ENCODE data around the gene TMEM50B. TPM values are rescaled to one million over a fixed set of nuclear protein-coding genes. Genes with fewer than 3 reads are reported as not detected.
"Not testable (repeated sequence)": the region's sequence is repeated elsewhere in the genome, so short reads cannot be mapped to it uniquely, and the experiment has no call there.

TMEM50B gene
- total RNA-seq, 4 donors from 2014 or later: 77.7 to 155 (median 146) TPM

- DNase-seq (ENCODE audit: low spot score in 2 of 2): no peak
- Histone ChIP-seq H3K36me3 (peaks cover 0 to 65% (median 19%) of the 10 kb centered on the region in 3 donors), H3K9me3 (no peaks in the 10 kb centered on the region), H3K27ac (peak overlapping the region in 3 of 4 donors; percentile 20 to 62 (median 21)), H3K27me3 (no peaks in the 10 kb centered on the region), H3K4me1 (peaks cover 0 to 70% (median 32%) of the 10 kb centered on the region in 4 donors), H3K4me3 (no peak overlapping the region)
- TF ChIP-seq EP300 (IDR thresholded peaks at IDR 0.05) (no peak), CTCF (IDR thresholded peaks at IDR 0.05) (no peak), POLR2A (IDR thresholded peaks at IDR 0.05) (no peak)
- WGBS, 2 donors: 57 to 71% methylated on average over 9 of the region's 9 CpGs
These were observed 66.8 kb downstream of the TMEM50B start for GRCh38 chr21:33412832-33413519.

GRCh38 chr21:33412439-33412831, 67.3 kb downstream of the TMEM50B start:
- Histone ChIP-seq H3K27ac (peak overlapping the region in 3 of 4 donors; percentile 20 to 62 (median 21)), H3K36me3 (peaks cover 0 to 59% (median 19%) of the 10 kb centered on the region in 3 donors), H3K4me1 (peaks cover 0 to 71% (median 32%) of the 10 kb centered on the region in 4 donors)
- not testable (repeated sequence) for H3K27me3 ChIP-seq; DNase-seq (ENCODE audit: low spot score in 2 of 2); H3K9me3 ChIP-seq; H3K4me3 ChIP-seq
- WGBS, 2 donors: 90 to 93% methylated on average over 12 of the region's 12 CpGs

- H3K4me3 ChIP-seq: no peak overlapping the region
- H3K36me3 ChIP-seq: peaks cover 0 to 55% (median 18%) of the 10 kb centered on the region in 3 donors
- peak overlapping the region in 3 of 4 donors; percentile 20 to 62 (median 21) for H3K27ac ChIP-seq
- H3K9me3 ChIP-seq: no peaks in the 10 kb centered on the region
- TF ChIP-seq EP300 (IDR thresholded peaks at IDR 0.05) (no peak), CTCF (IDR thresholded peaks at IDR 0.05) (no peak), POLR2A (IDR thresholded peaks at IDR 0.05) (no peak)
- DNase-seq (ENCODE audit: low spot score in 2 of 2): no peak
- 69 to 76% methylated on average over 8 of the region's 8 CpGs for whole genome bisulfite sequencing, 2 donors
- no peaks in the 10 kb centered on the region for H3K27me3 ChIP-seq
- H3K4me1 ChIP-seq: peaks cover 0 to 76% (median 34%) of the 10 kb centered on the region in 4 donors
These were observed 67.8 kb downstream of the TMEM50B start for GRCh38 chr21:33411949-33412430.

- WGBS, 2 donors: 48 to 50% methylated on average over 5 of the region's 5 CpGs
- H3K9me3 ChIP-seq: no peaks in the 10 kb centered on the region
- H3K4me3 ChIP-seq: peak overlapping the region in 3 of 4 donors; percentile 3 to 93 (median 82)
- no peak for DNase-seq (ENCODE audit: low spot score in 2 of 2)
- H3K36me3 ChIP-seq: peaks cover 0 to 11% (median 0%) of the 10 kb centered on the region in 3 donors
- no peaks in the 10 kb centered on the region for H3K27me3 ChIP-seq
- TF ChIP-seq CTCF (IDR thresholded peaks at IDR 0.05): no peak
- H3K27ac ChIP-seq: peak overlapping the region; percentile 92 to 100 (median 98)
- H3K4me1 ChIP-seq: peaks cover 0 to 78% (median 34%) of the 10 kb centered on the region in 4 donors
These were observed 73.3 kb downstream of the TMEM50B start for GRCh38 chr21:33406493-33406892.

- DNase-seq (ENCODE audit: low spot score in 2 of 2): peak in 1 of 2 donors; percentile 28
- H3K4me1 ChIP-seq: peaks cover 0 to 67% (median 27%) of the 10 kb centered on the region in 4 donors
- TF ChIP-seq EP300 (IDR thresholded peaks at IDR 0.05): peak in 1 of 2 donors; percentile 54
- TF ChIP-seq POLR2A (IDR thresholded peaks at IDR 0.05): no peak
- TF ChIP-seq CTCF (IDR thresholded peaks at IDR 0.05): no peak
These were observed 75.8 kb downstream of the TMEM50B start for GRCh38 chr21:33403786-33404585.

More at GRCh38 chr21:33403786-33404585, 75.8 kb downstream of the TMEM50B start:
- no peaks in the 10 kb centered on the region for H3K27me3 ChIP-seq
- H3K4me3 ChIP-seq: peak overlapping the region; percentile 73 to 94 (median 88)
- H3K36me3 ChIP-seq: no peaks in the 10 kb centered on the region
- WGBS, 2 donors: 1 to 6% methylated on average over 14 to 43 of the region's 47 CpGs
- H3K27ac ChIP-seq: peak overlapping the region; percentile 92 to 100 (median 98)
- H3K9me3 ChIP-seq: no peaks in the 10 kb centered on the region

All from tibial nerve (tissue), 4 donors.